ENCODE results near the gene BCOR.

DNA sequence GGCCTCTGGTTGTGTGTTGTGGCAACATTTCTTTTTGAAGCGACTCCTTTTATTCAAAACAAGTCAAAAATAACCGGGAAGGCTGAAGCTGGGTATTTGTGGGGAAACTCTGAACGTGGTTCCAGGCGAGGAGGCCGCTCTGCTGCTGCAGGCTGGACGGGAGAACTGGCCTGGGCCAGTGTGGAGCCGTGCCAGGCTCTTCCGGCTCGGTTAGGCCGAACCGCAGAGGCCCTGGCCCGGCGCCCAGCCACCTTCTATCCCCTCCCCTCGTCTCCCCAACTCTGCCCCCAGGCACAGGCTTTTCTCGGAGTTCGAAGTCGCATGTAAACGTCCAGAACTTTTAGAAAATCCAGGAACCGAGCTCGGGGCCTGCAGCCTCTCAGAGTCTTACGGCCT lies 2.4 kb upstream of the BCOR start:
- no peak for TF ChIP-seq POLR2A (IDR thresholded peaks at IDR 0.05; ENCODE audit: low read depth, low read length)
- TF ChIP-seq POLR2AphosphoS5 (IDR thresholded peaks at IDR 0.05; ENCODE audit: low read depth, low read length), result no peak
- TF ChIP-seq TAF1 (IDR thresholded peaks at IDR 0.05; ENCODE audit: borderline replicate concordance, low read depth, low read length), result no peak
